ENCODE data around the gene HK2. TPM values are rescaled to one million over a fixed set of nuclear protein-coding genes. Genes with fewer than 3 reads are reported as not detected.

The HK2 gene
- total RNA-seq, 2 donors from 2014 or later: 18.5 to 84.5 TPM

- DNase-seq (ENCODE audit: low spot score in 2 of 2) (no peak), ATAC-seq (no peak)
- Mint-ChIP-seq H3K27ac (no peak overlapping the region), H3K9me3 (no peaks in the 10 kb centered on the region), H3K36me3 (no peaks in the 10 kb centered on the region)
Measured at GRCh38 chr2:74922592-74923227, 88.8 kb downstream of the HK2 start.

DNA sequence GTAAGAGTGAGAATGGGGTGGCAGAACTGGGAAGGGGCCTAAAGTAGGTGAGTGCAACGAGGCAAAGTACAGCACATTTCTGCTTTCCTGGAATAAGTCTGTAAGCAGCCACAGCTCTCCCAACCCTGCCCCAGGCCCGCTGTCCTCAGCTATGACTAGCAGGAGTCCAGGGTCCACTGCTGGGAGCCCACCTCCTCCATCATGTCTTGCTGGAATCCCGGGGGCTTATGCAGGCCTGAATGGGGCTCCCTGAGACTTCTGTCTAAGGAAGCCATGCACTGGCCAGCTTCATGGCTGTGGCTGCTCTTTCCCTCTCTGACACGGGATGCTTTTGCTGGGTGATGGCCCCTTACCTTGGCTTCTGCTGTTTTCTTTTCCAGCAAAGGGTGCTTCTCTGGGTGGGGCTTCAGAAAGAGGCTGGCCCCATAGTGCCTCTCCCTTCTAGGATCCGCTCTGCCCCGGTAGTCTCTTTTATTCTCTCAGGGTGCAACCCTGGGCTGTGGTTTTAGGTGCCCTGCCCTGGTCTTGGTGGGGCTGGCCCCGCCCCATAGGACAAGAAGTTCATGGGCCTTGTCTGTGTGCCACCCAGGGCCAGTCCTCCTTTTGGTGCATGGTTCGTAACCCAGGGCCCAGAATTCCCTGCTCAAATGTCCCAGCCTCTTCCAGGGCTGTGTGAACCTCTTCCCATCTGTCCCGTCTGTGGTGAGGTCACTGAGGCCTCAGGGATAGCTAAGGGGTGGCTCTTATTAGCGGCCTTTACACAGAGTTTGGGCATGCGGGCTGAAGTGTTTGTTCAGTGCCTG, 90.7 kb downstream of the HK2 start:
- DNase-seq (ENCODE audit: low spot score in 2 of 2): no peak
- no peak overlapping the region for H3K27ac Mint-ChIP-seq
- H3K36me3 Mint-ChIP-seq: peaks cover 8 to 11% of the 10 kb centered on the region in 2 donors
- ATAC-seq: no peak
- H3K9me3 Mint-ChIP-seq: peaks cover 4 to 8% of the 10 kb centered on the region in 2 donors

DNA sequence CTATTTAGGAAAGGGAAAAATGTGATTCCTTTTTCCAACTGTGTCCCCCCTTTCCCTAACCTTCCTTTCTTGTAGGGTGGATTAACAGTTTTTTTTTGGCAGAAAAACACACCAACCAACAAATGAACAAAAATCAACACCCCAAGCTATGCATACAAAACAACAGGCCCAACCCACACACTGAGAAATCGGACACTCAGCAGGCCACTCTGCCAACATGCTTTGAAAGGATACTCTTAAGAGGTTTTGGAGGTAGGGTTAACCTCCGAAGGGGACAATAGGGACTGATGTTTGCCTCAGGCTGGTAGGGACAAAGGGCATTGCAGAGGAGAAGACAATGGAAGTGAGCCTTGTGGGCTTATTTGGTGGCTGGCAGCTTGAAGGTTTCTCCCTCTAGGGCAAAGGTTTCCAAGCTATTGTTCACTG, 91.4 kb downstream of the HK2 start:
- DNase-seq (ENCODE audit: low spot score in 2 of 2): no peak
- peaks cover 4 to 8% of the 10 kb centered on the region in 2 donors for H3K9me3 Mint-ChIP-seq
- peaks cover 11 to 14% of the 10 kb centered on the region in 2 donors for H3K36me3 Mint-ChIP-seq
- no peak for ATAC-seq
- H3K27ac Mint-ChIP-seq: no peak overlapping the region

- no peak for ATAC-seq
- DNase-seq (ENCODE audit: low spot score in 2 of 2): no peak
- peaks cover 14 to 17% of the 10 kb centered on the region in 2 donors for H3K36me3 Mint-ChIP-seq
- peaks cover 4 to 8% of the 10 kb centered on the region in 2 donors for H3K9me3 Mint-ChIP-seq
- H3K27ac Mint-ChIP-seq: no peak overlapping the region
Measured at GRCh38 chr2:74927621-74928020, 93.7 kb downstream of the HK2 start.

GRCh38 chr2:74930811-74931486, 97.0 kb downstream of the HK2 start:
- Mint-ChIP-seq H3K9me3 (peaks cover 4 to 8% of the 10 kb centered on the region in 2 donors), H3K27ac (no peak overlapping the region), H3K36me3 (peaks cover 14 to 22% of the 10 kb centered on the region in 2 donors)
- ATAC-seq: no peak
- no peak for DNase-seq (ENCODE audit: low spot score in 2 of 2)

DNA sequence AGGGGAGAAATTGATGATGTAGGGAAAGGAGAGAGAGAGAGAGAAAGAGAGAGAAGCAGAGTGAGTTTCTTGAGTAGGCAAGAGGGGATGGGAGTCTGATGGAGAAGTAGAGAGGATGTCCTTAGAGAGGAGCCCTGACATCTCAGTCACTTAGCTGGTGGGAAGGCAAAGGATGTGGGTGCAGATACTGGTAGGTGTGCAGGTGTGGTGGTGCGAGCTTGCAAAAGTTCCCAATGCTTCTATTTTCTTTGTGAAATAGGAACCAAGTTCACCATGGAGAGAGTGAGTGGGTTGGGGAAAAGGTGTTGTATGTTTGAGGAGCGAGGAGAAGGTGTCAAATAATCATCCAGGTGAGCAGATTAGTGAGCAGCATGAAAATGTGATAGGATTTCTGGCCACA, 98.0 kb downstream of the HK2 start:
- Mint-ChIP-seq H3K9me3 (peaks cover 4 to 8% of the 10 kb centered on the region in 2 donors), H3K27ac (no peak overlapping the region), H3K36me3 (peaks cover 16 to 22% of the 10 kb centered on the region in 2 donors)
- ATAC-seq: no peak
- DNase-seq (ENCODE audit: low spot score in 2 of 2): no peak

GRCh38 chr2:74935975-74936391, 102.1 kb downstream of the HK2 start:
- no peak for ATAC-seq
- peaks cover 6 to 7% of the 10 kb centered on the region in 2 donors for H3K36me3 Mint-ChIP-seq

GRCh38 chr2:74937221-74937880, 103.4 kb downstream of the HK2 start:
- DNase-seq (ENCODE audit: low spot score in 2 of 2) (no peak), ATAC-seq (no peak)
- Mint-ChIP-seq H3K36me3 (peaks cover 5 to 7% of the 10 kb centered on the region in 2 donors), H3K9me3 (no peaks in the 10 kb centered on the region), H3K27ac (peak overlapping the region in 1 of 2 donors; percentile 52)

More at GRCh38 chr2:74935975-74936391, 102.1 kb downstream of the HK2 start:
- Mint-ChIP-seq H3K27ac (no peak overlapping the region), H3K9me3 (no peaks in the 10 kb centered on the region)
- no peak for DNase-seq (ENCODE audit: low spot score in 2 of 2)

- H3K36me3 Mint-ChIP-seq: peaks cover 2 to 7% of the 10 kb centered on the region in 2 donors
- DNase-seq (ENCODE audit: low spot score in 2 of 2) (no peak), ATAC-seq (no peak)
- H3K27ac Mint-ChIP-seq: no peak overlapping the region
- H3K9me3 Mint-ChIP-seq: no peaks in the 10 kb centered on the region
Measured at GRCh38 chr2:74938264-74938663, 104.3 kb downstream of the HK2 start.

DNA sequence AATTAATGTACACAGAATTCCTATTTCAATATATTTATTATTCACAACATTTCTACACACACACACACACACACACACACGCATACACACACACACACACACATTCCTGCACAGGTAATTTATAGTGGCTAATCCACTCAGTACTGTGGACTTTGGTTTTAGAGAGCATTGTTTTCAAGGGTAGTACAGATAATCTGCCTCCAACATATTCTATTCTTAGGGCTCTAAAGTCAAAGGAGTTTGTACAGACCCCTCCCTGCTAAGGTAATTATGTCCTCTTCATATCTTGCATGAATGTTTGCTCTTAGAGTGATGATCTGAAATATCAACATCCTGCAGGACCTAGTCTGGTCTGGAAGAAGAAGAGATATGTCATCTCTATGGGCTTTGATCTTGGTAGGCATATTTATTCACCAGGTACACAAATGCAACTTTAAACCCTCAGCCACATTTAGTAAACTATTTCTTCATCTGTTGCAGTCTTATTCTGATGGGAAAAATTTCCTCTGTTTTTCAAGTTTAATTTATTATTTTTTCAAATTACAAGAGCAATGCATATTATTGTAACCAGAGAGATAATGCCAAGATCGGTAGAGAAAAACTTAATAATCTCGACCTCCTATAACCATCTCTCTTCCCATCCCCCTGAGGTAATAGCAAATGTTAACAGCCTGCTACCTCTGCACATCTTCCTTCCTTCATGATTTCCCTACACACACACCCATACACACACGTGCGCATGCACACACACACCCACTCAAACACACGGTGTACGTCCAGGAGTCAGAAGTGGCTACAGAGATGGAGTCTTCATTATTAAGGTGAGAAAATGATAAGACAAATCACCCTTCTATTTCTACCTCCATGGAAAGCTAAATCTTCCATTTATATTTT, 106.2 kb downstream of the HK2 start:
- no peak for DNase-seq (ENCODE audit: low spot score in 2 of 2)
- Mint-ChIP-seq H3K27ac (no peak overlapping the region), H3K9me3 (no peaks in the 10 kb centered on the region), H3K36me3 (peaks cover 0 to 7% of the 10 kb centered on the region in 2 donors)
- no peak for ATAC-seq

GRCh38 chr2:74941284-74941683, 107.4 kb downstream of the HK2 start:
- Mint-ChIP-seq H3K9me3 (no peaks in the 10 kb centered on the region), H3K36me3 (peaks cover 0 to 7% of the 10 kb centered on the region in 2 donors), H3K27ac (no peak overlapping the region)
- ATAC-seq (no peak), DNase-seq (ENCODE audit: low spot score in 2 of 2) (no peak)

DNA sequence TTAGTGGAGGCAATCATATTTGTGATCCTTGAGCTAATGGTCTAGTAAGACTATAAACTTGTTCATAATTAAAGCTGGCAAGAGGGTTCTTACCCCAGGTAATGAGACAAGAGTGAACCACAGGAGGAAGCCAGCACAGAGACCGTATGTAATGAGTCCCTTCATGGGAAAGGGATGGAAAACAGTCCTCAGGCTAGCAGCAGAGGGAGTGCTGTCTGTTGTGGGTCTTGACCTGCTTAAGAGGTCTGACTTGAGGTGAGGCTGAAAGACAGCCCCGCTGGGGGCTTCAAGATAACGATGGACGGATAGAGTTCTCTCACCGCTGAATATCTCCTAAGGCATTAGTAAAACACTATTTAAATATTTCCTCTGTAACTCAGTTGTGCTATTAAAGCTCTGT, 108.3 kb downstream of the HK2 start:
- H3K9me3 Mint-ChIP-seq: no peaks in the 10 kb centered on the region

More for the DNA sequence above, 108.3 kb downstream of the HK2 start:
- H3K27ac Mint-ChIP-seq: no peak overlapping the region
- H3K36me3 Mint-ChIP-seq: peaks cover 0 to under 1% of the 10 kb centered on the region in 2 donors
- ATAC-seq (no peak), DNase-seq (ENCODE audit: low spot score in 2 of 2) (no peak)

Other genes starting within 250 kb of the HK2 start
- not detected for gene M1AP, start 185.8 kb upstream of the HK2 start, total RNA-seq
- gene SEMA4F, start 179.9 kb upstream of the HK2 start, total RNA-seq: 1 to 10 TPM; 4.7 to 4.8 TPM
- gene POLE4, start 124.5 kb downstream of the HK2 start, total RNA-seq: 10 to 100 TPM; 47.0 to 51.8 TPM